KBM-7 (cell line): ENCODE data around the gene COL4A5.

Experiments used
- DNase-seq: peaks from one replicate; pipeline ENCODE4 v3.0.0-alpha.2; 2015
- in situ Hi-C: fragments of 300-500 bp; cut with MboI; formaldehyde crosslinking; loops from 2 replicates; pipeline ENCODE4 v1.14.3; 2020; ENCODE audit warnings: low sequenced_read_pairs, low pct_unique_long_range_greater_than_20kb, mixed read lengths

Gene COL4A5

DNA sequence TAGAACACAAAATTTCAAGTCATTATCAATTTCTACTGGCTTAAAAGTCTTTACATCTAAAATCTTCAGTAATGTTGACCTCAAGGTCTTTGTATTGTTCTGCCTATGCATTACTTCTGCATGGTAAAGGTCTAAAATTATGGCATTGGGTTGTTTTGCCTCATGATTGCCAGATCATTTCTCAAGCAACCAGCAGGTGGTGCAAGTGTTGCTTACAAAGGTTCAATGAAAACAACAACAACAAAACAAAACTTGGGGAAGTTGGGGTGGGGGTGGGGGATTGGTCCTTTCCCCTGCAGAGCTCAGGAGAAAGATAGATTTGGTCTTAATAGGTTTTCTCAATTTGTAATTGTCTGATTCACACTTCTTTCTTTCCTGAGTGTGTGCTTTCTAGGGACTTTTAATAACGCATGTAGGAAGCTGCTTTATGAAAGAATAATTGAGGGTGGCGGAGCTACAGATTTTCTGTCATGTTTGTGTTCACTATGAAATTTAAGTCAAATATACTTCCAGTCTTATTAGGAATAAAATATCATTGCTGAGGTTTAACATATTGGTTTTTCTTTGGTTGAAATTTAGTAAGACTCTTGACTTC is 145.1 kb downstream of the COL4A5 start:
- peak; percentile 34 for DNase-seq
- in situ Hi-C loops, result no loop called here

DNA sequence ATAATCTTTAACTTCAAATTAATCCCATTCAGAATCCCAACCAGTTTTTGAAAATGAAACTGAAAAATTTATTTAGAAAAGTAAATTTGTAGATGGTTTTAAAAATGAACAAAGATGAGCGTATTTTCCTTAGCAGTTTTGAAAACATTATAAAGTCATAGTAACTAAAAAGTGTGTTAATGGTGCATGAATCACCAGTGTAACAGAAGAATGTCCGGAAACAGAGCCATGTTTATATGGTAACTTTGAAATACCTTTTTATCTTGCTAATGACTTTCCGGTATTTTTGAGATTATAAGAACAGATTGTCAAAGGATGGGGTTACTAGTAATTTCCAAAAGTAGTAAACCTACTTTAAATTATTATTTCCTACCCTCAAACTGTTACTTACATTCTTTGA is 150.9 kb downstream of the COL4A5 start:
- in situ Hi-C loops, result no loop called here

DNA sequence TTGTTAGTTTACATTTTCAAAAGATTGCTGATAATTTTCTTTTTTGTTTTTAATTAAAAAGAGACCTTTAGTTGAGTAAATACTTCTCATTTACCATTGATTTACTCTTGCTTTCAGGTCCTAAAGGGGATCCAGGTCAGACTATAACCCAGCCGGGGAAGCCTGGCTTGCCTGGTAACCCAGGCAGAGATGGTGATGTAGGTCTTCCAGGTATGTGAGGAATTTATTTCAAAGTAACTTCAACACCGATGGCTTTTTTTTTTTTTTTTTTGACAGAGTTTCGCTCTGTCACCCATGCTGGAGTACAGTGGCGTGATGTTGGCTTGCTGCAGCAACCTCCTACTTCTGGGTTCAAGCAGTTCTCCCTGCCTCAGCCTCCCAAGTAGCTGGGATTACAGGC is 161.6 kb downstream of the COL4A5 start:
- DNase-seq, result no peak

More for the DNA sequence above, 150.9 kb downstream of the COL4A5 start:
- no peak for DNase-seq

DNA sequence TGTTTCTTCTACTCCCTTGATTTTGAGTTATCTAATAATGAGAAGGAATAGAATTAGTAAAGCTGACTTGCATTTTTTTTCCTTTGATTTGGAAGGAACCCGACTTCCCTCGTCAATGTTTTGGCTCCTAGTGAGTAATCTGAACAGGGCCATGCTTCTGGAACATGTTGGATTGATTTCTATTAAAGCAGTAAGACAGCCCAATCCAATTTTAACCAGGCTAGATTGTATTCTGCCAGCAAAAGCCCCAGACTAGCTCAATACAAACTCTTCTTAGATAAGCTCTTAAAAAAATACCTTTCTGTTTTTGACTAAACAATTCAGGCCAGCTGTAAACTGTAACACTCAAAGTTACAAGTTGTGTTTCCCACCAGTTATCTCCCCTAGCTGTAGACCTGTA is 170.5 kb downstream of the COL4A5 start:
- in situ Hi-C loops, result no loop called here
- no peak for DNase-seq

More for the DNA sequence above, 161.6 kb downstream of the COL4A5 start:
- in situ Hi-C loops, result no loop called here

DNA sequence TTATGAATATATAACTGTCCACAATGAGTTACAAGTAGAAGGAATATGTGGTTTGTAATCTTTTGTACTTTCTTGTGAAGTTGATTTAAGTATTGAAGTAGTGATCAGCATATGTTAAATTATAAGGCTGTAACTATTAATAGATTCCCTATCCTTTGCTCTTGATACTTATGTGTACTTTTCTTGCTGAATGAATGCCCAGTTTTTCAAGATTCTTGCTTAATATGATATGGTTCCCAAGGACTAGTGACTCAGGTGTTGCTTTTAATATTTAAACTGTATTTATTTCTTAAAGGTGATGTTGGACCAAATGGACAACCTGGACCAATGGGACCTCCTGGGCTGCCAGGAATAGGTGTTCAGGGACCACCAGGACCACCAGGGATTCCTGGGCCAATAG is 175.0 kb downstream of the COL4A5 start:
- in situ Hi-C loops, result no loop called here
- DNase-seq, result no peak

DNA sequence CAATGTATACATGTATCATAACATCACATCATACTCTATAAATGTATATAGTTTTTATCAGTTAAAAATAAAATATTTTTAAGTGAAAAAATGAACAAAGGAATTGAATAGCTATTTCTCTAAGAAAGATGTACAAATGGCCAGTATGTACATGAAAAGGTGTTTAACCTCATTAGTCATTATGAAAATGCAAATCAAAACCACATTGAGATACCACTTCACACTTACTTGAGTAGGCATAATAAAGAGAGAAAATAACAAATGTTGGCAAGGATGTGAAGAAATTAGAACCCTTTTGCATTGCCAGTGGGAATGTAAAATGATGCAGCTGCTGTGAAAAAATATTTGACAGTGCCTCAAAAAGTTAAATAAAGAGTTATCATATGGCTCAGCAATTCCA is 201.2 kb downstream of the COL4A5 start:
- in situ Hi-C loops, result no loop called here
- no peak for DNase-seq

DNA sequence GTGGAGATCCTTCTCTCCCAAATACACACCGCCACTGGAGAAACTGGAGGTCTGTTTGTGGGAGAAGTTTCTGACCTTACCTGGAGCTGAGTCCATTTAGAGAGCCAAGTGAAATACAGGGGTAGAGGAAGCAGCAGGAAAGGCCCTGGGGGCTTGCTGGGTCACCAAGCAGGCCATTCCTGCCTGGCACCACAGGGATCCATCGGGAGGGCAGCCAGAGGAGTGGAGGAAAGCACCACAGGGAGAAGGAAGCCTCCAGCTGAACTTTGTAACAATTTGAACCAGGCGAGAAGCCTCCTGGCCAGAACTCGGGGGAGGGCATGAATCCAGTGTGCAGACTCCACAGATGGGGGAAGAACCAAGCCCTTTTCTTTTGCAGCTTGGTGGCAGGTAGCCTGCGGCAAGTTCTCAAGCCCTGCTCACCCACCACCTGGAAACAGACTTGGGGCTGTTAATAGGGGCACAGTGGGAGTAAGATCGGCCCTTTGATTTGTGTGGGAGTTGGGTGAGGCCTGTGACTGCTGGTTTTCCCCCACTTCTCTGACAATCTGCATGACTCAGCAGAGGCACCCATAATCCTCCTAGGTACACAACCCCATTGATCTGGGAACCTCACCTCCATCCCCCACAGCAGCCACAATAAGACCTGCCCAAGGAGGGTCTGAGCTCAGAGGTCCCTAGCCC is 202.1 kb downstream of the COL4A5 start:
- in situ Hi-C loops, result no loop called here
- no peak for DNase-seq

DNA sequence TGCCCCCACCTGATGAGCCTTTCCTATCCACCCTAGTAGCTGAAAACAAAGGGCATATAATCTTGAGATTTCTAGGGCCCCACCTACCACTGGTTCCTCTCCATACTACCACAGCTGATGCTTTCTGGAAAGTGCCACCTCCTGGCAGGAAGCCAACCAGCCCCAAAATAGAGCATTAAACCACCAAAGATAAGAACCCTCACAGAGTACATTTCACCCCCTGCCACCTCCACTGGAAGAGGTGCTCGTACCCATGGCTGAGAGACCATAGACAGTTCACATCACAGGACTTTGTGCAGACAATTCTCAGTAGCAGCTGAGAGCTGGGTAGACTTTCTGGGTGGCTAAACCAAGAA is 202.6 kb downstream of the COL4A5 start:
- in situ Hi-C loops, result no loop called here
- DNase-seq, result no peak

DNA sequence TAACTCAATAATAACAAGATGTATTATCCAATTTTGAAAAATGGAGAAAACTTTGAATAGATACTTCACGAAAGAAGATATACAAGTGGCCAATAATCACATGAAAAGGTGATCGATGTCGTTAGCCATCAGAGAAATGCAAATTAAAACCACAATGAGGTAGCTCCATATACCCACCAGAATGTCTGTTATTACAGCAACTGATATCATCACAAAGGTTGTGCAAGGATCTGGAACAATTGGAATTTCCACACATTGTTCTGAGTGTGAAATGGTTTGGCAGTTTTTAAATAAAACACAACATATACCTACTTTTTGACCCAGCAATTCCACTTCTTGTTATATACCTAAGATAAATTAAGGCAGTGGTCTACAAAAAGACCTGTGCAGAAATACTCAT is 225.1 kb downstream of the COL4A5 start:
- no peak for DNase-seq
- in situ Hi-C loops, result no loop called here

DNA sequence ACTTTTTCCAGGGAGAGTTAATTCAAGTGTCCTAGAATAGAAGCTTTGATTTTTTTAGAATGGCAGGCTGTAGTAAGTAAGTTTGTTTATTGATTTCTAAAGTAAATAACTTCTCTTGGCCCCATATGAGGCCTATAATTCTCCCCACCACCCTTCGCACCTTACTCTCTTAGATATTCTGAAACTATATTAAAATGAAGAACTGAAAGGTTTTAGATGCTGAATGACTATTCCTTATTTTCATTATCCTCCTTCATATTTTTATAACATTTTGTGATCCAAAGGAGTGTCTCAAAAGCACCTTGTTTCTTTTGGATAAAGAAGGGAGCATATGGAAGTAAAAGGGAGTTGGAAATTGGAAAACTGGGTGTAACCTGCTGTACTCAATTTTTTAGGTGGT is 226.5 kb downstream of the COL4A5 start:
- in situ Hi-C loops, result no loop called here
- no peak for DNase-seq

DNA sequence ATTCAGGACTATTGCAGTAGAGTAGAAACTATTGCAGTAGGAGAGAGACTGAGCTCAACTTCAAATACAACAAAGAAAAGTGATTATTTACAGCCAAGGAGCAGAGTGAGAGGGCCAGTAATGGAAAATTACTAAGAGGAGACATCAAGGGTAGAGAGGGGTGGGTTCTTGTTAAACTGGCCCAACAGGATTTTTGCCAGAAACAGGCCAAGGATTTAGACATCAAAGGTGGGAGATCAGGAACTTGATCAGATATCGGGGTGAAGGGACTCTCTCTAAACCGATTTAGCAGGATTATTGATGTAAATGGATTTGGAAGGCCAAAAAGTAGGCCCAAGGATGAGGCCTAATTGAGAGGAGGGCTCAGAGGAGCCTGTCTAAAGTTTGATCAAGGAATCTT is 231.9 kb downstream of the COL4A5 start:
- in situ Hi-C loops, result no loop called here

DNA sequence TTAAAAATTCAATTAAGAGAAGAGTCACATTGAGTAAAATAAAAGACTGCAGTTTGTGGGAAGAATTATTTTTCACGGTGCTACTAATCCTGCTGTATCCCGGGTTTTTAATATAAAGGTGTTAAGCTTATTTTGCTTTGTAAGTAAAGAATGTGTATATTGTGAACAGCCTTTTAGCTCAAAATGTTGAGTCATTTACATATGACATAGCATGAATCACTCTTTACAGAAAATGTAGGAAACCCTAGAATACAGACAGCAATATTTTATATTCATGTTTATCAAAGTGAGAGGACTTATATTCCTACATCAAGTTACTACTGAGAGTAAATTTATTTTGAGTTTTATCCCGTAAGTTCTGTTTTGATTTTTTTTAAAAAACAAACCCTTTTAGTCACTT is 257.1 kb downstream of the COL4A5 start:
- in situ Hi-C loops, result no loop called here
- DNase-seq, result no peak

More for the DNA sequence above, 231.9 kb downstream of the COL4A5 start:
- no peak for DNase-seq

DNA sequence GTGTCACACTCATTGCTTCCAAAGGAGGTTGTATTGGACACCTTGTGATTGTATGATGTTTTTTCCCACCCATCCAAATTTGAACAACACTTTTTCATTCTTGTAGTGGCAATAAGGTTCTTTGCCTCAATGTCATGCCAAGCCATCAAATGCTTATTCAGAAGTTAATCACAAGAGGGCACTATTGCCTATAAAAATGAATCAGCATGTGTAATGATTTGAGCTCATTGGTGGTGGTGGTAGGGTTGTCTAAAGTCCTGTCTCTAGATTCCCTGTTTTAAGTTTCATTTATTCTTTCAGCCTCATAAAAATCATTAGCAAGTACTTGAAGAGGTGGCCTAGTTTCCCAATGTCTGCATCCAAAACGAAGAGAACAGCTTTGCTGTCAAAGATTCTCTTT is 259.7 kb downstream of the COL4A5 start:
- in situ Hi-C loops, result no loop called here
- DNase-seq, result peak; percentile 60

DNA sequence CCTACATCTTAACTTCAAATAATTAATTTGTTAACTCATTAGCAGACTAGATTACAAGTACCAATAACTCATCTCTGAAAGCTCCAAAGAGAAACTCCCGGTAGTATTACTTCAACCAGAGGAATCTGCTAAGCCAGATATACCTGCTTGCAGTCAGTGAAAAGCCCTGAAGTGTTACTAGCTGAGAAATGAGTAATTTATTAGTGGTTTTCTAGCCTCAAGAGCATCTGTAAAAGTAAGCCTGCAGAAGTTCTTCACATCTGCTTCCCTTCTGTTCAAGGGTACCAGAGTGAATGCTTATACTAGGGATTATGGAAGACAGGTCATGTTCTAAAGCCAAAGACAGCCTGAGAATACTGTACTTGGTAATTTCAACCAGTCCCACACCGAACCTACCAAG is 262.0 kb downstream of the COL4A5 start:
- DNase-seq, result no peak
- in situ Hi-C loops, result loop anchor here (25.0 kb wide), 1 partner anchor 686 kb away; no protein-coding TSS in a partner anchor

DNA sequence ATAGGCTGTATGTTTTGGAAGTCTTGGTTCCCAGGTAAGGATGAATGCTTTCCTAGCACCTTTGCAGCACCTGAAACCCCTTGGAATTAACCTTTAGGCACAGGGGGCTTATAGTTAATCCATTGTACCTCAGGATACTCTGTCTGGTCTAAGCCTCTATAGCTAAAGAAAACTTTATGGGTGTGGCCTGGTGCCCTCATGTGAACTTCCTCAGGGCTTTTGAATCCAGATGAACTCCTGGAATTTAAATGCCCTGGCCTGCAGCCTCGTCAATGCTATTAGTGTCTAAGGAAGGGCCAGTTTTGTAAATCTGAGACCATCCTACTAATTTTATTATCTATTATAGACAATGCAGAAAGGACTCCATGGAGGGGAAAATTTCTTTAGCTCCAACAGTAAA is 262.9 kb downstream of the COL4A5 start:
- in situ Hi-C loops, result loop anchor here (25.0 kb wide), 1 partner anchor 685 kb away; no protein-coding TSS in a partner anchor

DNA sequence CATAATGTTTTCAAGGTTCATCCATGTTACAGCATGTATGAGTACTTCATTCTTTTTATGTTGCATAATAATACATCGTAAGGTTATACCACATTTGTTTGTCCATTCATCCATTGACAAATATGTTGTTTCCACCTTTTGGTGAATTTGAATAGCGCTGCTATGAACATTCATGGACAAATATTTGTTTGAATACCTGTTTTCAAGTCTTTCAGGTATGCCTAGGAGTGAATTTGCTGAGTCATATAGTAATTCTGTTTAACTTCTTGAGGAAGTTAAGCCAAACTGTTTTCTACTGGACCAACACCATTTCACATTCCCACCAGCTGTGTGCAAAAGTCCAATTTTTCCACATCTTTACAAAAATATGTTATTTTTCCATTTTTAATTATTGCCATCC is 265.2 kb downstream of the COL4A5 start:
- DNase-seq, result no peak
- in situ Hi-C loops, result loop anchor here (25.0 kb wide), 1 partner anchor 682 kb away; no protein-coding TSS in a partner anchor

More for the DNA sequence above, 262.9 kb downstream of the COL4A5 start:
- no peak for DNase-seq

DNA sequence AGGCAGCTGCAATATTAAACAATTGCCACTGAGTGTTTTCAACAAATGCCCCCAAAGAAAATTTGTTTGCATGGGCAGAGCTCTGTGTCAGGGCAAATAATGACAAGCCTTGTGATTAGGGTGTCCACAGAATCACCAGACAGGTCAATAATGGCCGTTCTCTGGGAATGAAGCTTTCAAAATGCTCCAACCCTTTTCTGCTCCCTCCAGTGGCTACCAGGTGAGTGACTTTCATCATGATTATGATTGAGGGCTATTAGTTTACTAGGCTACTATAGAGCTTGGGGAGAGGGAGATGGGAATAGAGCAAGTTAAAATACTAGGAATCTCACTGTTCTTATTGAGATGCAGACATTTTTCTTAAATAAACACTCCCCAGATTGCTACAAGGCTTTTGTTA is 273.2 kb downstream of the COL4A5 start:
- no peak for DNase-seq
- in situ Hi-C loops, result loop anchor here (25.0 kb wide), 1 partner anchor 674 kb away; no protein-coding TSS in a partner anchor

DNA sequence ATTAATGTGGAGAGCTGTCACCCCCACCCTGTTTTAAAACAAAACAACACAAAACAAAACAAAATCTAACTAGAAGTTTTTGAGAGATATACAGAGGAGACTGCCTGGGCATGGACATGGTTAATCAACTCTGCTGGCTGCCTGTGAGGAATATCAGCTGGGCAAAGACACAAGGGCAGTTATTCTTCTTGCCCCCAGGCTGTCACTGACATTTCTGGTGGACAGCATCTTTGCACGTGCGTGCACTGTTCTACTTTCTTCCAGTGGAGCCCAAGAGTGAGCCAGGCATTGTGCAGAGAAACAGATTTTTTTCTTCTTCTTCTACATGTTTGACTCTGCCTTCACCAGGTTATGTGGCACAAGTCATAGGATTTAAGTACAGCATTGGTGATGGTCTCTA is 282.9 kb downstream of the COL4A5 start:
- no peak for DNase-seq
- in situ Hi-C loops, result loop anchor here (25.0 kb wide), 1 partner anchor 665 kb away; no protein-coding TSS in a partner anchor

DNA sequence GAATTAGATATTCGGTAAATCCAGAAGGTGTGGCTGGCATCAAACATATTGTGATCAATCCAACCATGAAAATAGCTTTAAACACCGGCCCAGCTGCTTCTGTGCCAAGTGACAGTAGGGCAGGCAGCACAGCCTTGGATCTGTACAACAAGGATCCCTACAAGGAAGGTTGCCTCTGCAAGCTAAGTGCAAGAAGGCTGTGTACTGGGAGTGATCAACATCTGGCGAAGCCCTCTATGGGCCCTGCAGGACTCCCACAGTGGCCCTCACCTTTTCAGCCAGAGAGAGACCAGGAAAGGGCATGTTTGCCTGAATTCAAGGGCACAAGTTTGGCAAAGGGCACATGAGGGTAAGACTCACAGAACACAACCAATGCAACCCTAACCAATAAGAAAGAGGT is 287.1 kb downstream of the COL4A5 start:
- in situ Hi-C loops, result no loop called here
- no peak for DNase-seq

DNA sequence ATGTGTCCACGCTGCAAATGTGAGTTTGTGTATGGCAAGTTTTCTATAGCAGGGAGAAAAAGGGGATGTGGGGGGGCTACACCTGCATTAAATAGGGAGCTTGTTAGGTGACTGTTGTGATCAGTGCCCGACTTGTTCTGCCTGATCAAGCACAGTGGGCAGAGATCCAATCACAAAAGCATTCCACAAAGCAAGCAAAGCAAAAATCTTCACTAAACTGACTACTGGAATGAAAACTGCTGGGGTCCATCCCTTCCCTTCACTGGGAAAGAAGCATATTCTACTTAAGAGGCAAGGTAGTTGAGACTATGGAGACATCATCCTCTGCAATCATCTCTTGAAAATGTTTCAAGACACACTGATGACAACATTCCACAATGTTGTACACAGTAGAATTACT is 291.5 kb downstream of the COL4A5 start:
- DNase-seq, result no peak
- in situ Hi-C loops, result no loop called here
